DMS53 (cell line): Measurements from ENCODE around the gene ARHGEF17.
A peak's percentile ranks its signal among the peaks of the same experiment; 100 is the strongest.
"Not testable (repeated sequence)": the region's sequence is repeated elsewhere in the genome, so short reads cannot be mapped to it uniquely, and the experiment has no call there.

Experiments
- DNase-seq: peaks from one replicate; lab custom pipeline; 2025; lab: John Stamatoyannopoulos, UW

Gene ARHGEF17

GRCh38 chr11:73308003-73308960 is at the start of gene ARHGEF17:
ARHGEF17 (plus strand) TSS chr11:73308276; CDS start chr11:73308639, 363 bp downstream.
- peak; percentile 80 for DNase-seq

GRCh38 chr11:73259406-73260126 is 48.5 kb upstream of the ARHGEF17 start:
- no peak for DNase-seq

GRCh38 chr11:73260127-73260457 is 48.0 kb upstream of the ARHGEF17 start:
- DNase-seq = no peak

GRCh38 chr11:73262851-73263495 is 45.1 kb upstream of the ARHGEF17 start:
- no peak for DNase-seq

GRCh38 chr11:73263640-73264039 is 44.4 kb upstream of the ARHGEF17 start:
- no peak for DNase-seq

GRCh38 chr11:73265278-73265810 is 42.7 kb upstream of the ARHGEF17 start:
- DNase-seq = no peak

GRCh38 chr11:73265853-73266645 is 42.0 kb upstream of the ARHGEF17 start:
- no peak for DNase-seq

- no peak for DNase-seq
Observed at GRCh38 chr11:73266646-73267020, 41.4 kb upstream of the ARHGEF17 start.

GRCh38 chr11:73267122-73267846 is 40.8 kb upstream of the ARHGEF17 start:
- DNase-seq = no peak

- DNase-seq = no peak
Observed at GRCh38 chr11:73267906-73268540, 40.1 kb upstream of the ARHGEF17 start.

- DNase-seq = no peak
Observed at GRCh38 chr11:73268671-73269271, 39.3 kb upstream of the ARHGEF17 start.

- DNase-seq = peak; percentile 81
Observed at GRCh38 chr11:73269459-73270015, 38.5 kb upstream of the ARHGEF17 start.

- peak; percentile 68 for DNase-seq
Observed at GRCh38 chr11:73270016-73270854, 37.8 kb upstream of the ARHGEF17 start.

- no peak for DNase-seq
Observed at GRCh38 chr11:73270855-73271477, 37.1 kb upstream of the ARHGEF17 start.

GRCh38 chr11:73271478-73271865 is 36.6 kb upstream of the ARHGEF17 start:
- not testable (repeated sequence) for DNase-seq

GRCh38 chr11:73271936-73272679 is 36.0 kb upstream of the ARHGEF17 start, which contains the start of gene P2RY6:
P2RY6 (plus strand) TSS chr11:73272338; CDS start chr11:73296519, 24,181 bp downstream.
- DNase-seq = peak; percentile 97

- DNase-seq = no peak
Observed at GRCh38 chr11:73272680-73273038, 35.4 kb upstream of the ARHGEF17 start.
